HG02938 (cell line): ENCODE results near the gene SMARCA2.
A peak's percentile ranks its signal among the peaks of the same experiment; 100 is the strongest.

Source experiments
- ATAC-seq: cut with Tn5 transposase; IDR thresholded peaks from one replicate; pipeline ENCODE4 v1.9.1; 2021; ENCODE audit warnings: mild to moderate bottlenecking, moderate library complexity; ENCODE audit not compliant: unreplicated experiment

SMARCA2 gene

GRCh38 chr9:2199999-2200796 lies 185.1 kb downstream of the SMARCA2 start:
- no peak for ATAC-seq

- no peak for ATAC-seq
Measured at GRCh38 chr9:2208465-2208864, 193.3 kb downstream of the SMARCA2 start.

GRCh38 chr9:2208991-2209390 lies 193.8 kb downstream of the SMARCA2 start:
- ATAC-seq = no peak

GRCh38 chr9:2209400-2209799 lies 194.3 kb downstream of the SMARCA2 start:
- no peak for ATAC-seq

GRCh38 chr9:2210201-2210600 lies 195.1 kb downstream of the SMARCA2 start:
- no peak for ATAC-seq

- no peak for ATAC-seq
Measured at GRCh38 chr9:2213830-2214468, 198.8 kb downstream of the SMARCA2 start.

- ATAC-seq = no peak
Measured at GRCh38 chr9:2214707-2215106, 199.6 kb downstream of the SMARCA2 start.

- ATAC-seq = no peak
Measured at GRCh38 chr9:2215921-2216441, 200.8 kb downstream of the SMARCA2 start.

GRCh38 chr9:2216591-2216990 lies 201.4 kb downstream of the SMARCA2 start:
- no peak for ATAC-seq

- ATAC-seq = no peak
Measured at GRCh38 chr9:2217540-2217939, 202.4 kb downstream of the SMARCA2 start.

GRCh38 chr9:2220036-2220435 lies 204.9 kb downstream of the SMARCA2 start:
- ATAC-seq = no peak

GRCh38 chr9:2227144-2227867 lies 212.2 kb downstream of the SMARCA2 start:
- ATAC-seq = no peak

GRCh38 chr9:2228132-2228531 lies 213.0 kb downstream of the SMARCA2 start:
- ATAC-seq = no peak

- no peak for ATAC-seq
Measured at GRCh38 chr9:2228641-2229040, 213.5 kb downstream of the SMARCA2 start.

GRCh38 chr9:2229109-2229721 lies 214.1 kb downstream of the SMARCA2 start:
- ATAC-seq = peak; percentile 71

- no peak for ATAC-seq
Measured at GRCh38 chr9:2230362-2230761, 215.2 kb downstream of the SMARCA2 start.

GRCh38 chr9:2231101-2231500 lies 216.0 kb downstream of the SMARCA2 start:
- no peak for ATAC-seq

- ATAC-seq = no peak
Measured at GRCh38 chr9:2231829-2232228, 216.7 kb downstream of the SMARCA2 start.

GRCh38 chr9:2233274-2233673 lies 218.1 kb downstream of the SMARCA2 start:
- no peak for ATAC-seq

GRCh38 chr9:2234371-2234893 lies 219.3 kb downstream of the SMARCA2 start:
- ATAC-seq = no peak

- no peak for ATAC-seq
Measured at GRCh38 chr9:2235623-2236022, 220.5 kb downstream of the SMARCA2 start.
